SK-N-SH treated with all-trans-retinoic acid at 6 μM for 48 hours (cell line): Measurements from ENCODE around the gene EPS8.

Experiments used
- ARNTL ChIP-seq: fragments of 450-650 bp; formaldehyde crosslinking; IDR thresholded peaks from 2 replicates; pipeline ENCODE4 v1.5.0; 2020; ENCODE audit warnings: low read depth, mild to moderate bottlenecking, moderate library complexity, borderline replicate concordance
- BACH2 ChIP-seq: fragments of 250-450 bp; sonication (Bioruptor Pico); IDR thresholded peaks from 2 replicates; pipeline ENCODE4 v1.9.0; 2021; ENCODE audit warnings: mild to moderate bottlenecking, borderline replicate concordance
- CREB5 ChIP-seq: fragments of 250-450 bp; sonication (Bioruptor Pico); IDR thresholded peaks from 2 replicates; pipeline ENCODE4 v1.5.1; 2020; ENCODE audit warnings: low read depth, mild to moderate bottlenecking, moderate library complexity
- CSDC2 ChIP-seq: fragments of 250-450 bp; sonication (Bioruptor Pico); IDR thresholded peaks from 2 replicates; pipeline ENCODE4 v1.5.0; 2020; ENCODE audit warnings: mild to moderate bottlenecking, moderate library complexity
- ESRRG ChIP-seq: fragments of 250-450 bp; sonication (Bioruptor Pico); IDR thresholded peaks from 2 replicates; pipeline ENCODE4 v1.6.1; 2021; ENCODE audit warnings: mild to moderate bottlenecking
- GLIS3 ChIP-seq: fragments of 250-450 bp; sonication (Bioruptor Pico); IDR thresholded peaks from 2 replicates; pipeline ENCODE4 v1.5.0; 2020; ENCODE audit warnings: mild to moderate bottlenecking, moderate library complexity
- OSR1 ChIP-seq: fragments of 250-450 bp; sonication (Bioruptor Pico); IDR thresholded peaks from 2 replicates; pipeline ENCODE4 v1.8.0; 2022; ENCODE audit warnings: moderate library complexity, mild to moderate bottlenecking, inconsistent platforms
- PATZ1 ChIP-seq: fragments of 250-450 bp; sonication (Bioruptor Pico); IDR thresholded peaks from 2 replicates; pipeline ENCODE4 v1.8.0; 2020; ENCODE audit warnings: mild to moderate bottlenecking, moderate library complexity, borderline replicate concordance
- PPARA ChIP-seq: fragments of 250-450 bp; sonication (Bioruptor Pico); IDR thresholded peaks from 2 replicates; pipeline ENCODE4 v1.5.0; 2020; ENCODE audit warnings: mild to moderate bottlenecking, borderline replicate concordance
- TCF4 ChIP-seq: fragments of 250-450 bp; sonication (Bioruptor Pico); IDR thresholded peaks from 2 replicates; pipeline ENCODE4 v1.8.0; 2021; ENCODE audit warnings: mild to moderate bottlenecking, moderate library complexity, borderline replicate concordance
- ZC3H10 ChIP-seq: fragments of 250-450 bp; sonication (Bioruptor Pico); IDR thresholded peaks from 2 replicates; pipeline ENCODE4 v1.5.1; 2021; ENCODE audit warnings: mild to moderate bottlenecking, moderate library complexity
- ZFP3 ChIP-seq: fragments of 250-450 bp; sonication (Bioruptor Pico); IDR thresholded peaks from 2 replicates; pipeline ENCODE4 v1.5.0; 2020; ENCODE audit warnings: mild to moderate bottlenecking, moderate library complexity
- ZFP30 ChIP-seq: fragments of 450-650 bp; formaldehyde crosslinking; IDR thresholded peaks from 2 replicates; pipeline ENCODE4 v1.5.0; 2022; ENCODE audit warnings: mild to moderate bottlenecking, moderate library complexity
- ZNF565 ChIP-seq: fragments of 450-650 bp; formaldehyde crosslinking; conservative IDR thresholded peaks from 2 replicates; pipeline ENCODE4 v1.5.0; 2020; ENCODE audit warnings: low read depth, mild to moderate bottlenecking, moderate library complexity

GRCh38 chr12:15590180-15590826 lies 198.9 kb downstream of the EPS8 start:
- TF ChIP-seq PATZ1 (CRISPR knock-in tag) (no peak), GLIS3 (CRISPR knock-in tag) (no peak), ZC3H10 (CRISPR knock-in tag) (no peak), ARNTL (CRISPR knock-in tag) (no peak), CREB5 (no peak), BACH2 (no peak), OSR1 (CRISPR knock-in tag) (no peak), ZNF565 (no peak), ZFP3 (CRISPR knock-in tag) (no peak), PPARA (CRISPR knock-in tag) (no peak), ZFP30 (CRISPR knock-in tag) (no peak), ESRRG (no peak), TCF4 (CRISPR knock-in tag) (no peak), CSDC2 (no peak)
